ENCODE measurements around the gene FHOD1.

FHOD1 gene

GRCh38 chr16:67278773-67279295 is 31.6 kb upstream of the FHOD1 start (continued):
- TF ChIP-seq, protein P1, sequence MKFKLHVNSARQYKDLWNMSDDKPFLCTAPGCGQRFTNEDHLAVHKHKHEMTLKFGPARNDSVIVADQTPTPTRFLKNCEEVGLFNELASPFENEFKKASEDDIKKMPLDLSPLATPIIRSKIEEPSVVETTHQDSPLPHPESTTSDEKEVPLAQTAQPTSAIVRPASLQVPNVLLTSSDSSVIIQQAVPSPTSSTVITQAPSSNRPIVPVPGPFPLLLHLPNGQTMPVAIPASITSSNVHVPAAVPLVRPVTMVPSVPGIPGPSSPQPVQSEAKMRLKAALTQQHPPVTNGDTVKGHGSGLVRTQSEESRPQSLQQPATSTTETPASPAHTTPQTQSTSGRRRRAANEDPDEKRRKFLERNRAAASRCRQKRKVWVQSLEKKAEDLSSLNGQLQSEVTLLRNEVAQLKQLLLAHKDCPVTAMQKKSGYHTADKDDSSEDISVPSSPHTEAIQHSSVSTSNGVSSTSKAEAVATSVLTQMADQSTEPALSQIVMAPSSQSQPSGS (tag by site-specific recombination; IDR thresholded peaks at IDR 0.05; ENCODE audit: low read depth), result no peak
- TF ChIP-seq ZNF37A (tag by site-specific recombination; IDR thresholded peaks at IDR 0.05) (no peak), ZBTB7A (tag by site-specific recombination; IDR thresholded peaks at IDR 0.05; ENCODE audit: low read depth) (no peak), ZNF571 (tag by site-specific recombination; IDR thresholded peaks at IDR 0.05) (no peak), ZNF776 (tag by site-specific recombination; IDR thresholded peaks at IDR 0.05; ENCODE audit: borderline replicate concordance) (no peak), ZNF175 (tag by site-specific recombination; IDR thresholded peaks at IDR 0.05) (no peak), OSR2 (tag by site-specific recombination; IDR thresholded peaks at IDR 0.05) (no peak)

DNA sequence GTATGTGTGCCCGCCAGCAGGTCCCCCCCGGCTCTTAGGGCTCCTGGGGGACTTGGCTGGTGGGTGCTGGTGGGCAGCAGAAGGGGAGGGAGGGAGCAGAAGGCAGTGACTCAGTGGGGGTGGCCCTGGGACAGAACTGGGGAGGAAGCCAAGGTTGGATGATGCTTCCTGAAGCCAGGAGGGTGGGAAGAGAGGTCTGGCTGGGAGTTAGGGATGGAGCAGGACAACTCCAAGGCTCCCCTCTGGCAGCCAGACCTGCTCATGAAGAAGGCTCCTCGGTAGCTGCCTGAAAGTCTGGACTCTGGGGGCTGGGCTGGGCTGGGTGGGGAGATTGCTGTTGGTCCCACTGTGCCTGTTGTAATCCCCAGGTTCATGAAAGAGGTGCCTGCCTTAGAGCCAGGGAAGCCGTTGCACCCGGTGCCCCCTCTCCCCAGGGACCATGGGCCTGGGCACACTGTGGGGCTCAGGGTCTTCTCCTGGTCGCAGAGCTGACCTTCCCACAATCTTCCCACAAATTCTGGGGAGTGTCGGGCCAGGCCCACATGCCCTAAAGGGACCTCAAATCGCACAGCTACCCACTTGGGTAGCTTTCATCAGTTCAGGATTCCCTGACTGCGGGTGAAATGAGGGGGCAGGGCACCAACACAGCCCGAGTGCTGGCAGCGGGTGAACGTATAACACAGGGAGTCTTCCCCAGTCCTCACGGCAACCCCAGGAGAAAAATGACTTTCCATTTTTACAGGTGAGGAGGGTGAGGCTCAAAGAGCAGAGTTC is 30.9 kb upstream of the FHOD1 start:
- CTCF ChIA-PET, result interaction anchor here (0.6 to 3.8 kb wide), 9 partner anchors 10 to 121 kb away, joined by 3 to 14 read pairs (median 3); partner anchors contain the start of gene HSF4

DNA sequence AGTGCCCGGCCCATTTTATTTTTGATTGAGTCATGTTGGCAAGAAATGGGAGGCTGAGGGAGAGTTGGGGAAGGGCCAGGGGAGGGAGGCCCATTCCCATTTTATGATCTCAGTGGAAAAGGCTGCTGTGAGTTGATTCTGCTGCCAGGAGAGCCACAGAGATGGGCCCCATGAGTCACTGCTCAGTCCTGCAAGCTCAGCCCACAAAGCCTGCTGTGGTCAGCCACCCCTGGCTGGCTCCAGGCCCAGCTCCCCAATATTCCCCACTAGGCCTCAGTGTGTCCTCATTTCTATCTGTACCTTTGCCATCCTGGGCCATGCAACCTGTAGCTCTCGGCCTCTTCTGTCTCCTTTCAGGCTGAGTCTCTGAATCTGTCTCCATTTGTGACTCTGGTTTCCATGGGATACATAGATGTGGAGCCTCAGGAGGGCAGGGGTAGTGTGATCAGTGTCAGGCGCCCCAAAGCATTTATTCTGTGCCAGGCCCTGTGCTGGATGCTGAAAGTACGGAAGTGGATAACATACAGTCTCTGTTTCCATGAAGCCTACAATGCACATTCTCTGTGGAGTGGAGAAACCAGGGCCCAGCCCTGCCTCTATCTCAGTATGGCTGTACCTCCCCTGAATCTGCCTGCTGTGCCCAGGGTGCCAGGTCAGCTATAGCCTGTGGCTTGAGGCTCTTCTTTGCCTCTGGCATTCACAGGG is 30.2 kb upstream of the FHOD1 start:
- no peaks in the 10 kb centered on the region for H3K9me3 ChIP-seq (ENCODE audit: control insufficient read depth, insufficient read depth, low read depth, low read length)
- ChIA-PET POLR2A (interaction anchor here (0.6 to 0.9 kb wide), 2 partner anchors 33 to 49 kb away, joined by 3 to 7 read pairs; partner anchors contain the start of genes KCTD19 and LRRC36), CTCF (interaction anchor here (0.6 to 3.8 kb wide), 5 partner anchors 9 to 61 kb away, joined by 3 to 14 read pairs (median 3); no protein-coding TSS in a partner anchor)
- no peaks in the 10 kb centered on the region for H3K4me1 ChIP-seq (ENCODE audit: control insufficient read depth, insufficient read depth, low read length)
- no peak overlapping the region for H3K4me3 ChIP-seq (ENCODE audit: low read depth, low read length)
- peaks cover 0 to 35% of the 10 kb centered on the region in 2 experiments; a peak in 2 of 3 replicates for H3K36me3 ChIP-seq (ENCODE audit: control insufficient read depth in 2 of 2, insufficient read depth in 1 of 2, low read length in 2 of 2)
- no peak overlapping the region for H3K27ac ChIP-seq (ENCODE audit: extremely low read depth, low read depth, low read length)
- TF ChIP-seq ZNF596 (tag by site-specific recombination; IDR thresholded peaks at IDR 0.05) (no peak), HOXA7 (CRISPR knock-in tag; IDR thresholded peaks at IDR 0.05; ENCODE audit: borderline replicate concordance) (no peak), SP7 (tag by site-specific recombination; IDR thresholded peaks at IDR 0.05) (0 out of 2 replicates have a peak, but pooled peaks have one; percentile 31), GLIS1 (tag by site-specific recombination; IDR thresholded peaks at IDR 0.05) (peak; percentile 60; the same call in 1 of the 2 replicates), MYNN (tag by site-specific recombination; IDR thresholded peaks at IDR 0.05; ENCODE audit: borderline replicate concordance) (no peak), KLF10 (tag by site-specific recombination; IDR thresholded peaks at IDR 0.05) (no peak), PRDM10 (tag by site-specific recombination; IDR thresholded peaks at IDR 0.05) (peak; percentile 59), ZNF214 (tag by site-specific recombination; IDR thresholded peaks at IDR 0.05; ENCODE audit: borderline replicate concordance) (no peak)
- TF ChIP-seq, protein P2, sequence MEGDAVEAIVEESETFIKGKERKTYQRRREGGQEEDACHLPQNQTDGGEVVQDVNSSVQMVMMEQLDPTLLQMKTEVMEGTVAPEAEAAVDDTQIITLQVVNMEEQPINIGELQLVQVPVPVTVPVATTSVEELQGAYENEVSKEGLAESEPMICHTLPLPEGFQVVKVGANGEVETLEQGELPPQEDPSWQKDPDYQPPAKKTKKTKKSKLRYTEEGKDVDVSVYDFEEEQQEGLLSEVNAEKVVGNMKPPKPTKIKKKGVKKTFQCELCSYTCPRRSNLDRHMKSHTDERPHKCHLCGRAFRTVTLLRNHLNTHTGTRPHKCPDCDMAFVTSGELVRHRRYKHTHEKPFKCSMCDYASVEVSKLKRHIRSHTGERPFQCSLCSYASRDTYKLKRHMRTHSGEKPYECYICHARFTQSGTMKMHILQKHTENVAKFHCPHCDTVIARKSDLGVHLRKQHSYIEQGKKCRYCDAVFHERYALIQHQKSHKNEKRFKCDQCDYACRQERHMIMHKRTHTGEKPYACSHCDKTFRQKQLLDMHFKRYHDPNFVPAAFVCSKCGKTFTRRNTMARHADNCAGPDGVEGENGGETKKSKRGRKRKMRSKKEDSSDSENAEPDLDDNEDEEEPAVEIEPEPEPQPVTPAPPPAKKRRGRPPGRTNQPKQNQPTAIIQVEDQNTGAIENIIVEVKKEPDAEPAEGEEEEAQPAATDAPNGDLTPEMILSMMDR (tag by site-specific recombination; IDR thresholded peaks at IDR 0.05), result no peak

More for the DNA sequence above, 30.9 kb upstream of the FHOD1 start:
- POLR2A ChIA-PET, result interaction anchor here (0.5 to 1.2 kb wide), 4 partner anchors 10 to 153 kb away, joined by 3 to 6 read pairs (median 3); partner anchors contain the start of gene HSD11B2
- TF ChIP-seq SP3 (tag by site-specific recombination; IDR thresholded peaks at IDR 0.05) (no peak), KLF16 (tag by site-specific recombination; IDR thresholded peaks at IDR 0.05) (no peak), ZIC2 (tag by site-specific recombination; IDR thresholded peaks at IDR 0.05) (peak; percentile 84), ZNF19 (tag by site-specific recombination; IDR thresholded peaks at IDR 0.05; ENCODE audit: low read depth) (no peak), GLIS1 (tag by site-specific recombination; IDR thresholded peaks at IDR 0.05) (peak; percentile 65), ZNF626 (tag by site-specific recombination; IDR thresholded peaks at IDR 0.05) (no peak), ZFHX2 (tag by site-specific recombination; conservative IDR thresholded peaks at IDR 0.05) (peak; percentile 57), ZNF335 (tag by site-specific recombination; conservative IDR thresholded peaks at IDR 0.05) (peak; percentile 67), SP2 (tag by site-specific recombination; IDR thresholded peaks at IDR 0.05) (peak; percentile 24; the same call in 1 of the 2 replicates), ZNF843 (tag by site-specific recombination; IDR thresholded peaks at IDR 0.05) (no peak), ZNF610 (tag by site-specific recombination; IDR thresholded peaks at IDR 0.05; ENCODE audit: borderline replicate concordance) (no peak)
- TF ChIP-seq, protein P3, sequence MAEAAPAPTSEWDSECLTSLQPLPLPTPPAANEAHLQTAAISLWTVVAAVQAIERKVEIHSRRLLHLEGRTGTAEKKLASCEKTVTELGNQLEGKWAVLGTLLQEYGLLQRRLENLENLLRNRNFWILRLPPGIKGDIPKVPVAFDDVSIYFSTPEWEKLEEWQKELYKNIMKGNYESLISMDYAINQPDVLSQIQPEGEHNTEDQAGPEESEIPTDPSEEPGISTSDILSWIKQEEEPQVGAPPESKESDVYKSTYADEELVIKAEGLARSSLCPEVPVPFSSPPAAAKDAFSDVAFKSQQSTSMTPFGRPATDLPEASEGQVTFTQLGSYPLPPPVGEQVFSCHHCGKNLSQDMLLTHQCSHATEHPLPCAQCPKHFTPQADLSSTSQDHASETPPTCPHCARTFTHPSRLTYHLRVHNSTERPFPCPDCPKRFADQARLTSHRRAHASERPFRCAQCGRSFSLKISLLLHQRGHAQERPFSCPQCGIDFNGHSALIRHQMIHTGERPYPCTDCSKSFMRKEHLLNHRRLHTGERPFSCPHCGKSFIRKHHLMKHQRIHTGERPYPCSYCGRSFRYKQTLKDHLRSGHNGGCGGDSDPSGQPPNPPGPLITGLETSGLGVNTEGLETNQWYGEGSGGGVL (tag by site-specific recombination; IDR thresholded peaks at IDR 0.05), result peak; percentile 78
- H3K4me1 ChIP-seq (ENCODE audit: control insufficient read depth, insufficient read depth, low read length), result no peaks in the 10 kb centered on the region
- H3K9me3 ChIP-seq (ENCODE audit: control insufficient read depth, insufficient read depth, low read depth, low read length), result no peaks in the 10 kb centered on the region
- peak overlapping the region; percentile 50; the same call in 1 of the 2 replicates for H3K27ac ChIP-seq (ENCODE audit: extremely low read depth, low read depth, low read length)
- H3K4me3 ChIP-seq (ENCODE audit: low read depth, low read length), result peak overlapping the region; percentile 50
- H3K36me3 ChIP-seq (ENCODE audit: control insufficient read depth in 2 of 2, insufficient read depth in 1 of 2, low read length in 2 of 2), result peaks cover 0 to 38% of the 10 kb centered on the region in 2 experiments; a peak in 2 of 3 replicates

Measured in HEK293 (cell line).